Esophagus muscularis mucosa (tissue), 4 donors: ENCODE results near the gene SLC25A31. TPM values are rescaled to one million over a fixed set of nuclear protein-coding genes. Genes with fewer than 3 reads are reported as not detected.
A peak's percentile ranks its signal among the peaks of the same experiment; 100 is the strongest.

Experiments used
- DNase-seq: peaks from one replicate; pipeline ENCODE4 v3.0.0-alpha.2; 2017; ENCODE audit errors: extremely low spot score
- H3K27ac ChIP-seq, 4 donors: fragments of 200-600 bp; sonication (generic); replicated peaks in 1 of 4; 1 replicate in 3 of 4; 2 replicates in 1 of 4; pipeline ENCODE4 v1.5.1; 2016 to 2019; ENCODE audit warnings: mild to moderate bottlenecking in 1 of 4
- H3K27me3 ChIP-seq, 4 donors: fragments of 200-600 bp; sonication (generic); one replicate each; pipeline versions ENCODE4 v1.5.1 to v1.6.0; 2016 to 2019
- H3K36me3 ChIP-seq, 4 donors: fragments of 200-600 bp; sonication (generic); one replicate each; pipeline ENCODE4 v1.5.1; 2016 to 2019
- H3K4me1 ChIP-seq, 4 donors: fragments of 200-600 bp; sonication (generic); one replicate each; pipeline ENCODE4 v1.5.1; 2016 to 2019
- H3K4me3 ChIP-seq, 4 donors: fragments of 200-600 bp; sonication (generic); 1 replicate in 2 of 4; 2 replicates in 2 of 4; pipeline ENCODE4 v1.5.1; 2016 to 2019; ENCODE audit warnings: mild to moderate bottlenecking in 4 of 4, moderate library complexity in 1 of 4
- H3K9me3 ChIP-seq, 4 donors: fragments of 200-600 bp; sonication (generic); 1 replicate in 3 of 4; 2 replicates in 1 of 4; pipeline ENCODE4 v1.5.1; 2016 to 2019
- CTCF ChIP-seq, 3 experiments: fragments of 200-600 bp in 2 of 3; fragments of 450-650 bp in 1 of 3; sonication (generic) in 2 of 3; IDR thresholded peaks; one replicate each; pipeline ENCODE4 v1.5.1; 2017 to 2019; ENCODE audit warnings: antibody characterized with exemption in 3 of 3, mild to moderate bottlenecking in 2 of 3, moderate library complexity in 1 of 3
- EP300 ChIP-seq: sonication (generic); formaldehyde crosslinking; IDR thresholded peaks from one replicate; pipeline ENCODE4 v1.6.1; 2017; ENCODE audit warnings: antibody characterized with exemption
- POLR2A ChIP-seq: fragments of 450-650 bp; IDR thresholded peaks from one replicate; pipeline ENCODE4 v1.6.1; 2017; ENCODE audit warnings: antibody characterized with exemption, moderate library complexity, mild to moderate bottlenecking, low read depth
- POLR2AphosphoS5 ChIP-seq, 2 donors: sonication (generic); formaldehyde crosslinking; IDR thresholded peaks; one replicate each; pipeline ENCODE4 v1.6.1; 2017; ENCODE audit warnings: antibody characterized with exemption in 2 of 2
- WGBS: methylation state at CpG from one replicate; pipeline ENCODE4 v1.1.5; 2018; 5-methylcytosine and 5-hydroxymethylcytosine counted together
- intact Hi-C: fragments of 100-400 bp; cut with DNase I; formaldehyde crosslinking; loops from one replicate; pipeline ENCODE4 v1.15.1; 2023
- total RNA-seq, 4 donors: library from RNA; depleted of rRNA; stranded (reverse); fragments of >200 nt; gene quantifications; one replicate each; pipeline versions ENCODE4 v1.1.0 to v1.2.1, GENCODE V29; 2016

The SLC25A31 gene
- total RNA-seq, 4 donors from 2014 or later = not detected

GRCh38 chr4:127782275-127783025, 52.2 kb downstream of the SLC25A31 start, which contains the start of gene HSPA4L:
HSPA4L (plus strand) TSS chr4:127782322; CDS start chr4:127782551, 229 bp downstream.
- DNase-seq = peak; percentile 93
- Histone ChIP-seq H3K4me3 (peak within 1 kb of the TSS; percentile 72 to 83 (median 77)), H3K27me3 (no peaks in the 10 kb centered on the region), H3K4me1 (peaks cover 0 to 24% (median 14%) of the 10 kb centered on the region in 4 donors), H3K9me3 (no peaks in the 10 kb centered on the region), H3K27ac (peak within 1 kb of the TSS; percentile 81 to 87 (median 86)), H3K36me3 (no peaks in the 10 kb centered on the region)
- intact Hi-C loops = loop anchor here (5.0 to 10.0 kb wide), 3 partner anchors 92 to 282 kb away; partner anchors contain the start of genes INTU and LARP1B
- peak; percentile 11 for TF ChIP-seq POLR2A
- no peak for TF ChIP-seq EP300
- peak; percentile 93 to 95 for TF ChIP-seq POLR2AphosphoS5 (IDR thresholded peaks at IDR 0.05)
- peak in 2 of 3 experiments; percentile 31 to 44 for TF ChIP-seq CTCF (IDR thresholded peaks at IDR 0.05)
- WGBS = 0% methylated on average over 34 of the region's 63 CpGs

GRCh38 chr4:127783026-127783769, 53.0 kb downstream of the SLC25A31 start:
- Histone ChIP-seq H3K36me3 (no peaks in the 10 kb centered on the region), H3K4me1 (peaks cover 0 to 24% (median 14%) of the 10 kb centered on the region in 4 donors), H3K27me3 (no peaks in the 10 kb centered on the region), H3K9me3 (no peaks in the 10 kb centered on the region), H3K27ac (peak overlapping the region; percentile 81 to 87 (median 86)), H3K4me3 (peak overlapping the region; percentile 72 to 83 (median 77))
- peak; percentile 92 for DNase-seq
- TF ChIP-seq CTCF (IDR thresholded peaks at IDR 0.05) = no peak
- TF ChIP-seq POLR2AphosphoS5 (IDR thresholded peaks at IDR 0.05) = peak; percentile 40 to 48
- WGBS = 10% methylated on average over 25 of the region's 25 CpGs
- intact Hi-C loops = loop anchor here (5.0 to 10.0 kb wide), 3 partner anchors 92 to 282 kb away; partner anchors contain the start of genes INTU and LARP1B

- H3K9me3 ChIP-seq = no peaks in the 10 kb centered on the region
- H3K27me3 ChIP-seq = no peaks in the 10 kb centered on the region
- WGBS = 74% methylated on average over 9 of the region's 9 CpGs
- peaks cover 0 to 24% (median 14%) of the 10 kb centered on the region in 4 donors for H3K4me1 ChIP-seq
- DNase-seq = no peak
- H3K4me3 ChIP-seq = peak overlapping the region; percentile 72 to 83 (median 77)
- no peaks in the 10 kb centered on the region for H3K36me3 ChIP-seq
- intact Hi-C loops = loop anchor here (5.0 to 10.0 kb wide), 3 partner anchors 91 to 281 kb away; partner anchors contain the start of genes INTU and LARP1B
- peak overlapping the region; percentile 81 to 87 (median 86) for H3K27ac ChIP-seq
- no peak for TF ChIP-seq POLR2A
- TF ChIP-seq POLR2AphosphoS5 (IDR thresholded peaks at IDR 0.05) = no peak
- TF ChIP-seq EP300 = no peak
- no peak for TF ChIP-seq CTCF (IDR thresholded peaks at IDR 0.05)
Measured at GRCh38 chr4:127783955-127784770, 54.0 kb downstream of the SLC25A31 start.

- no peak for TF ChIP-seq POLR2AphosphoS5 (IDR thresholded peaks at IDR 0.05)
- no peak for TF ChIP-seq POLR2A
- TF ChIP-seq EP300 = no peak
- peak in 1 of 3 experiments; percentile 25 for TF ChIP-seq CTCF (IDR thresholded peaks at IDR 0.05)
- no peaks in the 10 kb centered on the region for H3K36me3 ChIP-seq
- intact Hi-C loops = loop anchor here (10.0 kb wide), 2 partner anchors 86 to 276 kb away; partner anchors contain the start of gene LARP1B
- H3K4me1 ChIP-seq = peaks cover 0 to 10% (median 8%) of the 10 kb centered on the region in 4 donors
- DNase-seq = no peak
- H3K27me3 ChIP-seq = no peaks in the 10 kb centered on the region
- H3K9me3 ChIP-seq = no peaks in the 10 kb centered on the region
- H3K27ac ChIP-seq = no peak overlapping the region
- no peak overlapping the region for H3K4me3 ChIP-seq
- WGBS = 73% methylated on average over 2 of the region's 2 CpGs
Measured at GRCh38 chr4:127788517-127788916, 58.3 kb downstream of the SLC25A31 start.
